ENCODE data around the gene GLT6D1.

GLT6D1 gene

DNA sequence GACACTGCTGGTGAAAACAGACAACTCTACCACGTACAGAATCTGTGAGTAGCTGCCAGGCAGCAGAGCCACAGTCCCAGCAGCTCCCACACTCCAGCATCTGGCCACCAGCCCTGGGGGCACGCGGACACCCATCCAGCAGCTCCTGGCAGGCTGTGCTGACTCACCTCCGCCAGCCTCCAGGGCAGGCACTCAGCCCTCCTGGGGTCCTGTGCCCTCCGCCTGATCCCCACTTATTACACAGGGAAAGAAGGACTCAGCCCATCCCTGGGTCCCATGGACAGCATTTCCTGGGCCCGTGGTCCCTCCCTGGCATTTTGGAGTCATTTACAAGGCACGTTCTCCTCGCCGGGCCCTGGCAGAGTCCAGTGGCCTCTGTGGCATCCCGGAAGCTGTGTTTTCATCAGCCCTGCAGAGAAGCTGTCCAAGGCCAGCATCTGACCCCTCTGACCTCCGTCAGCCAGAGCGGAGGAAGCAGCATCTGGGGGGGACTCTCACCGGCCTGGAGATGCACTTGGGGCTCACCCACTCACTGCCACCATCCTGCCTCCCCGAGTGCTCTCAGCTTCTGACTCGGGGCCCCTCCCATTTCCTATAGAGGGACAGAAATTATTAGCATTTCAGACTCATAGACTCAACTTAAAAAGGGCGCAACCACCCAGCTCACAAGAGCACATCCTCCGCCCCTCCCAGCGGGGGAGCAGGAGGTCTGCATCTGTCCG is 56.2 kb downstream of the GLT6D1 start:
- DNase-seq, result no peak

DNA sequence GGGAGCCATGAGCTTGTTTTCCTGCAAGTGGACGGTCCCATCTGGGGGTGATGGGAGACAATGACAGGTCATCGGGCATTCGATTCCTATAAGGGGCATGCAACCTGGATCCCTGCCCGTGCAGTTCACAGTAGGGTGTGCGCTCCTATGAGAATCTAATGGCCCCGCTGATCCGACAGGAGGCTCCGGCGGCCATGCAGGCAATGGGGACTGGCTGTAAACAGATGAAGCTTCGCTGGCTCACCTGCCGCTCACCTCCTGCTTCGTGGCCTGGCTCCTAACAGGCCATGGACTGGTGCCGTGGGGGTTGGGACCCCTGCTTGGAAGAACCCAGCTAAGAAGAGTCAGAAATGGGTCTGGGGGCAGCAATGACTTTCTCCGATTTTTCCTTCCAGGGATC is 56.8 kb downstream of the GLT6D1 start:
- no peak for DNase-seq

DNA sequence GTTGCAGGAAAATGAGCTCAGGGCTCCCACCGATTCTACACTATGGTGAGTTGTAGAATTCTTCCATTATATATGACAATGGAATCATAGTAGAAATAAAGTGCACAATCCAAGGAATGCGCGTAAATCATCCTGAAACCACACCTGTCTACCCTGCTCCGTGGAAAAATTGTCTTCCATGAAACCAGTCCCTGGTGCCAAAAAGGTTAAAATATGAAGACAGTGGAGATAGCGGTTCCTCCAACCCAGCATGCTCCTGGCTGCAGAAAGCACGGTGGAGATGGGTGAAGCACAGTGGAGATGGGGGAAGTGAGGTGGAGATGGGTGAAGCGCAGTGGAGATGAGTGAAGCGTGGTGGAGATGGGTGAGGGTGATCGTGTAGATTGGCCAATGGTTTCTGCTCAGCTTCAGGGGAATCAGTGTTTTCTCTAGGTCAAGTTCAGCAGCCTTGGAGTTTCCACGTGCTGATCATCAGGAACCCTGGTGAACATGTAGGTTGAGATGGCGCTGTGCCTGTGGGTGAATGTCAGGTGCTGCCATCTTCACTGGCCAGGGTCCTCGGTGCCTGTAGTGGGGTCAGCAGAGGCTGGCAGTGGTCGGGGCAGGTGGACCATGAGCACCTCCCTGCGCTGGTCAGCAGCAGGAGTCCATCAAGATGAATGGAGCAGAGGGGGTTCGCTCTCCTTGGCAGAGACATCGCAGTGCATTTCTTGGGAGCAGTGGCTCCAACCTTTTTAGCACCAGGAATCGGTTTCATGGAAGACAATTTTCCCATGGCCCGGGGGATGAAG is 57.5 kb downstream of the GLT6D1 start:
- DNase-seq, result no peak

DNA sequence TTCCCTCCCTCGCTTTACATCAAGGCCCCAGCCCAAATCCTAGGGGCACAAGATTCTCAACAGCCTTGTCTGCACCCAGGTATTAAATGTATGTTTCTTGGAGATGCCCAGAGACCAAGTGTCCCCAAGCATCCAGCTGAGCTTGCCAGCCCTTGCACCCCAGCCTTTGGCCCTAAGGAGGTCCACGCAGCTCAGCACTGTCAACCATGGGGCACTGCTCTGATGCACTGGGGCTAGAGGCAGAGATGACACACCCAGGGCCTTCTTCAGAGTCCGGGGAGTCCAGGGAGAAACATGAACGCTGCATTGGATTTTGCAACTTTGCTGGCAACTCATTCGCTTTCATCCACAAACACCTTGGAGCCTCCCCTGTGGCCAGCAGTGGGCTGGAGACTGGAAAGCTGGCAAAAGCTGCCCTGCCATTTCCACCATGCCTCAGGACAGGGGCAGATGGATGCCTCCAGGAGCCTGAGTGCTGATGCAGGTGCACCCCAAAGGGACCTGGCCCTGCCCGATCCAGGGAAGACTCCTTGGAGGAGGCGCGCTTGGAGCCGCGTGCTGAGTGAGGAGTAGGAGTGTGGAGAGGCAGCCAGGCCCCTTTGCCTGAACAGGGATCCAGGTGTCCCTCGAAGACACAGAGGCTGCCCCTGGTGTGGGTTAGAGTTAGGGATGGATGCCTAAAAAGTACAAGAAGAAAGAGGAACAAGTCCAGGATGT is 58.5 kb downstream of the GLT6D1 start:
- DNase-seq, result no peak

DNA sequence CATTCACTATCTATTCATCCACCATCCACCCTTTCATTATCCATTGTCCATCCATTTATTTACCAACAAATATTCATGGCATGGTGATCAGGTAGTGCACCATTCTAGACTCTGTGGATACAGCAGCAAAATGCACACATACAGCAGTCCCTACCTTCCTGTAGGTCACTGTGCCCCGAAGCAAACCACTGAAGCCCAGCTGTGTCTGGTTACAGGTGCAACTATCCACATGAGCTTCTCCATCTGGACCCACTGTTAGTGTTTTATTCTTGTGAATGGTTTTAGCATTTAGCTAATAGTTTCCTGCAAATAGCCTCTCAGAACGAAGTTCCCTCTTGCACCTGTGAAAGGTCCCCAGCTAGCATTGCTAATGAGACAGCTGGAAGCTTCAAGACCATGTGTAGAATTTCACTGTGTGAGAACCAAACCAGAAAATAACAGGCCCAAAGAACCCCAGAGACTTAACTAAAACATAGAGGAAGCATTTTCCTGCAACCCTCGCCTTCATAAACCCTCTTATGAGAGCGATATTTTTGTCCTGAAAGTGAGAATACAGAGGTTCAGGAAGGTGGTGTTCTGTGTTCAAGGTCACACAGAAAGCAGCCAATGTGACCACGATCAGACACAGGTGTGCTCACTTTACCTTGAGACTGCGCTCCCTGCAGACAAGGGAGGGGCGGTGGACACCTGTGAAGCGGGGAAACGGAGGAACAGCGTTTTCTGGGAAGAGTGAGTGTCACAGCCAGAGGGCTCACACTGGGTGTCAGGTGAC is 59.3 kb downstream of the GLT6D1 start:
- DNase-seq, result no peak

DNA sequence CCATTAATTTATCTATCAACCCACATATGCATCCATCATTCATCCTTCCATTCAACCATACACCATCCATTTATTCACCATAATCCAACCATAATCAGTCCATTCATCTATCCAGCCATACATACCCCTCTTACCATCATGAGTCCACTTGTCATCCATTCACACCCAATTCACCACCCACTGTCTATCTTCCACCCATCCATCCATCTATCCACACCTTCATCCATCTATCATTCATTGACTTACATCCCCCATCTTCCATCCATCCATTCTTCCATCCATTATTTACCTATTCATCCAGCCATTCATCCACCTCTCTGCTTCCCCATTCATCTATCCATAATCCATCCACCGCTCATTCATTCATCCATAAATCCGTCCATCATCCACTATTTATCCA is 60.0 kb downstream of the GLT6D1 start:
- DNase-seq, result no peak

DNA sequence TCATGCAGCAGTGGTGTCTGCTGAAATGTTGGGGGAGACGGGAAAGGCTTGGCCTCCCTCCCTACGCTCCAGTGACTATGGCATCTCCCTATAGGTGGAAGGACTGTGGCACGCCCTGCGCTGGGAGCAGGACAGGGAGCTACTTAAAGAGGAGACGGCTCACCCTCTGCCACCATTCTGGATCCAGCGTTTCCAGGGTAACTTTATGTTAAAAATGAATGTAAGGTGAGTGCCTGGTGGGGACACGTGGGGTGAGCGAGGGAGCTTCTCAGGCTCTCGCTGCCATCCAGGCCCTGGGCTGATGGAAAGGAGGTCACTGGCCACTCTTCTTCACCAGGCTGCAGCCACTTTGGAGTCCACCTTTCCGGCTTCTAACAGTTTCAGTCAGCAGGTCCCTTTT is 62.1 kb downstream of the GLT6D1 start:
- DNase-seq, result no peak

DNA sequence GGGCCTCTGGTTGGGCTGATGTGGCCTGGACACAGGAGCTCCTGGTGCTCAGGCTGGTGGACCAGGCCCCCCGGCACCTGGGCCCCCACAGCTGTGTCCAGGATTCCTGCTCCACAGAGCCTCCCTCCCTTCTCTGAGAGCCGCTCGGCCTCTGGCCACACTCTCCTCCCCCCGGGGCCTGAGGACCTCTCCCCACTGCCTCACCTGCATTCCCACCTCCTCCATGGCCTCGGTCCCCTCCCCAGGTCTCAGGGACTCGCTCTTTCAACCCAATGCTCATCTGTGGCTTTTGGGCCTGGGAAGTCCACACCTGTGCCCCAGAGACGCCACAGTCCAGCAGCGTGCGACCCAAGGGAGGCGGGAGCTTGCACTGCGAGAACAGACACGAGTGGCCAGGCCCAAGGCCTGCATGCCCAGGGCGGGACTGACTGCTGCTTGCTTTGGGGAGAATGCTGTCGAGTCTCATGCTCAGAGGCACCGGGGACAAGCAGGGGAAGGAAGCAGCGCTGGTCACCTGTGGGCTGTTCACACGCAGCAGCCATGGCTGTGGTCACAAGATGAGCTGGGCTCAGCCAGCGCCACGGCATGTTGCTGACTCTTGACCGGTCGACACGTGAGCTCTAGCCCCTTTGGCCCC is 63.2 kb downstream of the GLT6D1 start:
- DNase-seq, result no peak

DNA sequence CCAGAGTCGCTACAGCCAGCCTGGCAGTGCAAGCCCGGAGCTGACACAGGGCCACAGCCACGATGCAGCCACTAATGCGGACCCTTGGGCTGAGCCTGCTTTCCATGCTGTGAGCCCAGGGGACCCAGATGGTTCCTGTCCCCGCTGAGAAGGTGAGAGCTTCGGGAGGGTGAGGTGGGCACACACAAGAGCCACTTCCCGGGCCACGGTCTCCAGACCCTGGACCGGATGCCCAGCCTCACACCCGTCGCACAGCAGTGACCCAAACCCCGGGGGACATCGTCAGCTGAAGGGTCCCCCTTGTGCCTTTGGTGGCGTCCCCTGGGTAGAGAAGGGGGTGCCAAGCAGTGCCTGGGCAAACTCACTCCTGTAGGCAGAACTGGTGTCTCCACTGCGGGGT is 64.4 kb downstream of the GLT6D1 start:
- DNase-seq, result no peak

DNA sequence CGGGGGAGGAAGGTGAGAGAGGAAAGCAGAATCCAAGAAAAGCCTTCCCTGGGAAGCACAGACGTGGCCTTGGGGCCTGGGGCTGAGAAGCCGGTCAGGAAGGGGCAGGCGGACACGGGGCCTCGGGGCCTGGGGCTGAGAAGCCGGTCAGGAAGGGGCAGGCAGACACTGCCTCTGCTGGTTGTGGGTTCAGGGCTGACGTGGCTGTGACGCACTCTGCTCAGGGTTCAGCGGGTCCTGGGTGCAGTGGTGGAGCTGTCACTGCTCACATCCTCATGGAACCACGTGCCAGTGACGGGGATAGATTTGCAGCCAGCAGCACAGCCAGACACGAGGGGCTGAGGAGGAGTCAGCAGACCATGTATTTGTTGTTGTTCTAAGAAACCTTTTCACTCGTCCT is 65.0 kb downstream of the GLT6D1 start:
- DNase-seq, result no peak
